ENCODE data around the gene ARHGAP4.
A peak's percentile ranks its signal among the peaks of the same experiment; 100 is the strongest.

ARHGAP4 gene
- 381 to 511 (median 452) reads per million in 4 donors for total RNA-seq

GRCh38 chrX:153925739-153926551 lies at the start of gene ARHGAP4:
Gene ARHGAP4, minus strand, starts transcription at chrX:153926264. Its CDS starts 62 bp downstream, at chrX:153926202.
- peak in 2 of 5 donors; percentile 42 to 74 for DNase-seq

GRCh38 chrX:153974726-153975286 lies 48.7 kb upstream of the ARHGAP4 start:
- DNase-seq: no peak

GRCh38 chrX:153974003-153974725 lies 48.1 kb upstream of the ARHGAP4 start:
- DNase-seq: no peak

DNA sequence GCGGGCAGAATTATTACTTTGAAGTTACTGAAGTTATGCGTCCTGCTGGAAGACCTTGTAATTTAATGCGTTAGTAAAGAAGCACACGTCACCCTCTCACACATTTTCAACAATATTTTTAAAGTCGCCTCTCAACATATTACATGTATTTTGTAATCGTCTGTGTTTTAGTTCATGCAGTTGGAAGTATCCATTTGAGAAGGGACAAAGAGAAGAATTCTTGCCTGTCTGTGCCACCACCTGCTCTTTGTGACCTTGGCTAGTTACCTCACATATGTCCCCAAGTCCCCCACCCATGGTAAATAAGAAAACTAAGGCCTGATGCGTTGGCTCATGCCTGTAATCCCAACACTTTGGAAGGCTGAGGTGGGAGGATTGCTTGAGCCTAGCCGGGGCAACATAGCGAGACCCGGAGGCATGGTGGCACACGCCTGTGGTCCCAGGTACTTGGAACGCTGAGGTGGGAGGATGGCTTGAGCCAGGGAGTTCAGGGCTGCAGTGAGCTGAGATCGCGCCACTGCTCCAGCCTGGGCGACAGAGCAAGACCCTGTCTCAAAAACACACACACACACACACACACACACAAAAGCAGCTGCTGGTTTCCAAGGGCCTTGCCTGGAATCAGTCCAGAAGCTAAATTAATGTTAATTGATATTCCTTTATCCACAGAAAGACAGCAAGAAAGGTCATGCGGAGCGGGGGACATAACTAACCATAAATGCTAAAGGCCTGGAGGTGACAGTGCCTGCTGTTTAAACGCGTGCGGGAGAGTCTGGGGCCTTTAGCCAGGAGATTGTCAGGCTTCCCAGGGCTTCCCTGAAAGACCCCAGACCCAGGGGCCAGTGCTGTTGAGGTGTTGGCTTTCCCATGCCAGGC lies 47.3 kb upstream of the ARHGAP4 start:
- no peak for DNase-seq

- peak; percentile 78 to 93 (median 78) for DNase-seq
Measured at GRCh38 chrX:153972368-153973126, 46.5 kb upstream of the ARHGAP4 start, which contains the start of gene TMEM187. Gene TMEM187, plus strand, starts transcription at chrX:153972754. Its CDS starts 9,309 bp downstream, at chrX:153982063.

GRCh38 chrX:153971450-153972367 lies 45.6 kb upstream of the ARHGAP4 start, which contains the start of gene HCFC1:
Gene HCFC1, minus strand, starts transcription at chrX:153971818. Its CDS starts 978 bp downstream, at chrX:153970840.
- DNase-seq: peak; percentile 81 to 95 (median 86)

GRCh38 chrX:153971124-153971449 lies 45.0 kb upstream of the ARHGAP4 start:
- DNase-seq: peak; percentile 79 to 95 (median 82)

- peak in 2 of 5 donors; percentile 25 to 65 for DNase-seq
Measured at GRCh38 chrX:153970357-153971123, 44.5 kb upstream of the ARHGAP4 start.

- no peak for DNase-seq
Measured at GRCh38 chrX:153969904-153970356, 43.9 kb upstream of the ARHGAP4 start.

GRCh38 chrX:153969125-153969903 lies 43.2 kb upstream of the ARHGAP4 start:
- DNase-seq: no peak

- peak in 3 of 5 donors; percentile 34 to 61 (median 36) for DNase-seq
Measured at GRCh38 chrX:153968754-153969124, 42.7 kb upstream of the ARHGAP4 start.

DNA sequence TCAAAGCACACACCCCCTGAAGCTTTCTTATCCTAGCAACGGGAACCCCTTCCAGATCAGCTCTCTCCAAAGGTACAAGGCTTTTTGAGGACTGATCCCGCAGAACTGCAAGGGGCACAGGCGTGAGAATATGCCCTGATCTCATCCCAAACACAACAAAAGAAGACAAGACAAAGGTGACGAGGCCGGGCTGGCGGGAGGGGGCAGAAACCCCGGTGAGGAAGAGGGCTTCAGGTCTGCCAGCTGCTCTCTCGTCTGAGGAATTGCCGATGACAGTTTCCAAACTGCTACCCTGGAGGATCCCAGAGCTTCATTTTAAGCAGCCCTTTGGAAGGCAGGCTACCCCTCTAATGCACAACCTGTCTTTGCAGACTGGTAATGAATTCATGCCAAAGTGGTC lies 42.2 kb upstream of the ARHGAP4 start:
- DNase-seq: no peak

DNA sequence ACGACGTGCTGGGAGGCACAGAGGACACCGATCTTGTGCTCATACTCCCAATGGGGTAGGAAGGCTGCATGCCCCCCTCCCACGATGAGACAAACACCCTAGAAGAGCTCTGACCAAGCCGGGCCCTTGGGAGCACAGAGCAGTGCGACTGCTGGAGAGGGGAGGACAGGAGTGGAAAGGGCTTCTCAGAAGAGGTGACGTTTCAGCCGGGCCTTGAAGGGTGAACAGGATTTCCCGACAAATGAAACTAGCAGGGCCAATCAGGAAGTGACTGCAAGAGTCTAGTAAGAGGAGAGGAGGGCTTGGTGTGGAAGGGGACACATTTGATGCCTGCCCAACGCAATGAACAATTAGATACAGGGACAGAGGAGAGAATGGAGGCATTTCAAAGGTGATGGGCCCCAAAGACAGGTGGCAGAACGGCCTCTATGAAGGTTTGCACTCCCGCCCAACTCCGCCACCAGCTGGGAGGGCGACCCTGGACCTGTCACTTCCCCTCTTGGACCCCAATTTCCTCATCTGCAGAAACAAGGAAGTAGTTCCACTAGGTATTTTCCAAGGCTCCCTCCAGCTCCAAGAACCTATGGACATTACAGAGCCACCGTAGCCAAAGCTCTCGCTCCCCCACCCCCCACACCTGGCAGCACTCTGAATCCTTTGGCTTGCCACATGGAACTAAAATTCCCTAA lies 41.6 kb upstream of the ARHGAP4 start:
- DNase-seq: peak in 1 of 5 donors; percentile 67

- no peak for DNase-seq
Measured at GRCh38 chrX:153966841-153967535, 40.9 kb upstream of the ARHGAP4 start.

DNA sequence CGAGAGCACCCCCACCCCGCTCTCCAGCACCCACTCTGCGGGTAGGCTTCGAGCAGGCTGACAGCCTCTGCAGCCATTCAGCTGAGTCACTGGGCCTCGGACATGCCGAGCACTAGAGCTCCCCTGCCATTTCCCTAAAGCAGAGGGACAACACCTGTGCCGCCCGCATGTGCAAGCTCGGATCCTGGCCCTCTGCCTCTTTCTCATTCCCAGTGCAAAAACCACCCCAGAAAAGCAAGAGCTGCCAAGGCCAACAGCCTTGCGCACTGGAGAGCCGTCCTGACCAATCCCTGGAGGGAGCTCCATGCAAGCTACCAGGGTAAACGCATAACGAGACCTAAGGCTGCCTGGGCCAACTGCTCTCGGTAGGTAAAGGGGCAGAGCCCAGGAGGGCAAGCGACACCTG lies 40.2 kb upstream of the ARHGAP4 start:
- DNase-seq: no peak

GRCh38 chrX:153965406-153965805 lies 39.3 kb upstream of the ARHGAP4 start:
- DNase-seq: no peak

GRCh38 chrX:153964105-153964504 lies 38.0 kb upstream of the ARHGAP4 start:
- DNase-seq: no peak
